ENCODE data around the gene ZBTB33. TPM values are rescaled to one million over a fixed set of nuclear protein-coding genes. Genes with fewer than 3 reads are reported as not detected.

Gene ZBTB33
- total and polyA plus RNA-seq, 4 donors: 2.6 to 12.1 (median 5.7) TPM

Other genes starting within 250 kb of the ZBTB33 start
- gene RHOXF2B, start 173.1 kb upstream of the ZBTB33 start, total RNA-seq: not detected
- gene RHOXF2B, start 173.1 kb upstream of the ZBTB33 start, polyA plus RNA-seq: not detected
- under 1 TPM in 1 of 2 donors, not detected in 1; 0.69 TPM for gene RHOXF1, start 134.9 kb upstream of the ZBTB33 start, total RNA-seq
- 1 to 10 TPM in 1 of 2 donors, not detected in 1; 4.8 TPM for gene RHOXF1, start 134.9 kb upstream of the ZBTB33 start, polyA plus RNA-seq
- not detected for gene RHOXF2, start 92.2 kb upstream of the ZBTB33 start, total RNA-seq
- gene RHOXF2, start 92.2 kb upstream of the ZBTB33 start, polyA plus RNA-seq: not detected
- 1 to 10 TPM; 1.3 to 4.3 TPM for gene TMEM255A, start 60.6 kb downstream of the ZBTB33 start, total RNA-seq
- not detected for gene TMEM255A, start 60.6 kb downstream of the ZBTB33 start, polyA plus RNA-seq
- not detected for gene ATP1B4, start 111.3 kb downstream of the ZBTB33 start, total RNA-seq
- not detected for gene ATP1B4, start 111.3 kb downstream of the ZBTB33 start, polyA plus RNA-seq
- gene LAMP2, start 218.5 kb downstream of the ZBTB33 start, total RNA-seq: 100 to 1,000 TPM in 1 of 2 donors, 10 to 100 TPM in 1; 71.8 to 101 TPM
- 10 to 100 TPM; 35.8 to 40.8 TPM for gene LAMP2, start 218.5 kb downstream of the ZBTB33 start, polyA plus RNA-seq

Measured in aorta (tissue), 4 donors.